ENCODE results near the gene SAMMSON.

The SAMMSON gene

GRCh38 chr3:69994919-69995318 lies 4.6 kb upstream of the SAMMSON start:
- no peak overlapping the region for H3K4me3 ChIP-seq
- no peaks in the 10 kb centered on the region for H3K36me3 ChIP-seq (replicated peaks)
- no peak for DNase-seq (ENCODE audit: low spot score in 2 of 2)
- in situ Hi-C loops (cut with MboI; ENCODE audit: low sequenced_read_pairs), result no loop called here
- H3K9me3 ChIP-seq, result no peaks in the 10 kb centered on the region
- peaks cover 21% of the 10 kb centered on the region for H3K4me1 ChIP-seq
- no peaks in the 10 kb centered on the region for H3K27me3 ChIP-seq (ENCODE audit: low read depth)

DNA sequence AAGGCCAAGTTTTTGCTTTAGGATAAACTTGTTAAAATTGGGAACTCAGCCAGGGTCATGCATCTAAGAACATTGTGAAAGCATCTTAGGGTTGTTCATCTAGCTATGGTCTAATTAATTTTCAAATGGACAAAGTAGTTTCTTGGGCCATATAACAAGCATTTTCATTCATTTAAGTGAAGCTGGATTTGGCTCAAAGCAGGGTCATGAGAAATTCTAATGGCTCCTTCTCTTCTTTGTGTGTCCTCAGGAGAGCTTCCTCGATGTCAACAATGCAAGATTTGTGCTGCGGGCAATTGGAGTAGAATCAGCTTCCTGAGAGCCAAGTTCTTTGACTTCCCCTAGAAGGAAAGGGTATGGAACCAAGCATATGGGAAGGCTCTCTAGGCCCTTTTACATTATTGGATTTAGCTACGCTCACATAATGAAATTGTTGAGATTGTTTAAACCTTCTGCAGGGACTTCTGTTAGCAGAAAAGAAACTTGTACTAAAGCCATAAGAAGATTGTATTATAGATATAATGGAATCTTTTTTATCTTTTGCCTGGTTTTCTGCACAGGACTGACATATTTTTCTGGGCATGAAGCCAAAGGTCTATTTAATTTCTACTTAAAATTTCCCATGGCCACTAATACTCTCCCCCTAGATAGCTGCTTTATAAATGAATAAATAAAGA lies 1.8 kb upstream of the SAMMSON start:
- peak; percentile 18 to 37 for DNase-seq (ENCODE audit: low spot score in 2 of 2)
- Histone ChIP-seq H3K36me3 (replicated peaks) (no peaks in the 10 kb centered on the region), H3K27me3 (ENCODE audit: low read depth) (no peaks in the 10 kb centered on the region), H3K4me3 (no peak overlapping the region), H3K9me3 (no peaks in the 10 kb centered on the region), H3K4me1 (peaks cover 27% of the 10 kb centered on the region)
- in situ Hi-C loops (cut with MboI; ENCODE audit: low sequenced_read_pairs), result no loop called here

DNA sequence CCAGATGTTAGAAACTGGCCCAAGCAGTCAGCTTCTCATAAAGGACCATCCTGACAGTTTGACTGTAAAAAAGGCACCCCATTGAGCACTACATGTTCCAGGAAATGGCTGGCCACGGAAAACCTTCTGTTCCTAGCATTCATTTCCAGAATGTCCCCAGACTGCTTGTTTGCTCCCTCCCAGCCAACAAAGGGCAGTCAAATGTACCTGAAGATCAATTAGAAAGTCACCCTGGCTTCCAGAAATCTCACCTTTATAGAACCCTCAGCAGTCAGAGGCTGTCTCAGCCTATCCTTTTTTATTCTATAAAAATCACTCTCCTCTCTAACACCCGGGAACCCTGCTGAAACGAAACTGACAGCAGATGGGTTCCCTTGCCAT lies 784 bp upstream of the SAMMSON start:
- no peak overlapping the region for H3K4me3 ChIP-seq
- peaks cover 25% of the 10 kb centered on the region for H3K4me1 ChIP-seq
- no peaks in the 10 kb centered on the region for H3K27me3 ChIP-seq (ENCODE audit: low read depth)
- no peaks in the 10 kb centered on the region for H3K36me3 ChIP-seq (replicated peaks)
- in situ Hi-C loops (cut with MboI; ENCODE audit: low sequenced_read_pairs), result no loop called here
- H3K9me3 ChIP-seq, result no peaks in the 10 kb centered on the region
- no peak for DNase-seq (ENCODE audit: low spot score in 2 of 2)

DNA sequence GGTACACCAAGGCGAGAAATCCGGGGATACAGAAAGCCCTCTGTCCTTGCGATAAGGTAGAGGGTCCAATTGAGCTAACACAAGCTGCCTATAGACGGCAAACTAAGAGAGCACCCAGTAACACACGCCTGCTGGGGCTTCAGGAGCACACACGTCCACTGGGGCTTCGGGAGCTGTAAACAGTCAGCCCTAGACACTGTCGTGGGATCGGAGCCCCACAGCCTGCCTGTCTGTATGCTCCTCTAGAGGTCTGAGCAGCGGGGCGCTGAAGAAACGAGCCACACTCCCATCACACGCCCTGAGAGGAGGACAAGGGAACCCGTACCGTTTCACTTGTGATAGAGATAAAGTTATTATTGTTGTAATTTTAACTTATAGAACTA lies 486 bp downstream of the SAMMSON start:
- Histone ChIP-seq H3K27me3 (ENCODE audit: low read depth) (no peaks in the 10 kb centered on the region), H3K36me3 (replicated peaks) (no peaks in the 10 kb centered on the region), H3K4me3 (no peak overlapping the region), H3K9me3 (no peaks in the 10 kb centered on the region), H3K4me1 (peaks cover 25% of the 10 kb centered on the region)
- in situ Hi-C loops (cut with MboI; ENCODE audit: low sequenced_read_pairs), result no loop called here
- no peak for DNase-seq (ENCODE audit: low spot score in 2 of 2)

DNA sequence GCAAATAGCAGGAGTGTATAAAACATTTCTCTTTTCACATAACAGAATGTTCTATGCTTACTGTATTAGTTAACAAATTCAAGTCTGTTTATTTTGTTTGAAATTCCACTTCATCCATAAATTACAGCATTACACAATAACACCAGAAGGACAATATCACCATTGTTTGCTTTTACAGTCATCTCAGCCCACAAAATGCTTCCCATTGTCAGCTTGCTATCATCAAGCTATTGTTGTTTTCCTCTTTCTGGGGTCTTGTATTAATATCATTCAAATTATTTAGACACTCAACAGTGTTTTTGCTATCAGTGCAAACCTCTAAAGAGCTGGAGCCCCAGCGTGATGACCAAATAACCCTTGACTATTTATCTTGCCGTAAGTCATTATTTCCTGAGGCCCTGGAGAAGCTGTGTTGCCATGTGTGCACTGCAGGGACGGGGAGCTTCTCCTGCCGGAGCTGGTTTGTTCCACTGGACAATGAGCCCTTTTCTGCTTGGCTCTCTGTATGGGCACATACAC lies 1.1 kb downstream of the SAMMSON start:
- H3K27me3 ChIP-seq (ENCODE audit: low read depth), result no peaks in the 10 kb centered on the region
- no peaks in the 10 kb centered on the region for H3K9me3 ChIP-seq
- in situ Hi-C loops (cut with MboI; ENCODE audit: low sequenced_read_pairs), result no loop called here
- H3K4me3 ChIP-seq, result no peak overlapping the region
- DNase-seq (ENCODE audit: low spot score in 2 of 2), result peak; percentile 19 to 34
- peaks cover 25% of the 10 kb centered on the region for H3K4me1 ChIP-seq
- no peaks in the 10 kb centered on the region for H3K36me3 ChIP-seq (replicated peaks)

DNA sequence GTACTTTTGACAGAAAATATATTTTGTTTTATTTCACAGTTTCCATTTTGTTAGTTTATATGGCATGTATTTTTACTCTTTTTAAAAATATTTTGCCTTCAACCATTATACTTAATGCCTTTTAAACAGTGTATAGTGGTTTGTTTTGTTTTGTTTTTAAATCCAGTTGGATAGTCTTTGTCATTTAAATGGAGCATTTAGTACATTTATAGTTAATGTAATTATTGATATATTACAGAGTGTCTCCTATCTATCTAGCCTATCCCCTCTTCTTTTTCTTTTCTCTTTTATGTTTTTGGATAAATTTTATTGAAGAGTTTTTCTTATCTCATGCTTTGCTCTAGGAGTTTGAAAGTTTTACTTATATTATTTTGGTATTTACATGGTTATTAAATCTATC lies 3.6 kb downstream of the SAMMSON start:
- H3K9me3 ChIP-seq, result no peaks in the 10 kb centered on the region
- H3K36me3 ChIP-seq (replicated peaks), result no peaks in the 10 kb centered on the region
- peaks cover 16% of the 10 kb centered on the region for H3K4me1 ChIP-seq
- in situ Hi-C loops (cut with MboI; ENCODE audit: low sequenced_read_pairs), result no loop called here
- no peak for DNase-seq (ENCODE audit: low spot score in 2 of 2)
- no peaks in the 10 kb centered on the region for H3K27me3 ChIP-seq (ENCODE audit: low read depth)
- H3K4me3 ChIP-seq, result no peak overlapping the region

DNA sequence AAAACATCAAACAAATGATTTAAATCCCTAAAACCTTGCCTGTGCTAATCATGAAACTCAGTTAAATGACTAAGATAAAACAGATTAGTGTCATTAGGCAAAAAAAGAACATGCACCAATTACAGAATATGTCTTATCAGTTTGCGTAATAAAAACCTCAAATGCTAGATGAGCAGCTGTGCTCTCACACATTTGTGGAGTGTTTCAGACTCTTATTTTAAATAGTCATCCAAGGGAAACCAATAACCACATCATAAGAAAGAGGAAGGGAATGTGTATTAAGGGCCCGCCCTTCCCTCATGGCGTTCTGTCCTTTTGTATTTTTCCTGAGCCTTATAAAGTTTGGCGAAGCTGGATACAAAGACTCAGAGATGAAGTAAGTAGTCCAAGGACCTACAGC lies 6.6 kb downstream of the SAMMSON start:
- no peaks in the 10 kb centered on the region; the same call in 1 of the 2 replicates for H3K4me1 ChIP-seq
- no peak for DNase-seq (ENCODE audit: low spot score in 2 of 2)
- no peaks in the 10 kb centered on the region for H3K36me3 ChIP-seq (replicated peaks)

DNA sequence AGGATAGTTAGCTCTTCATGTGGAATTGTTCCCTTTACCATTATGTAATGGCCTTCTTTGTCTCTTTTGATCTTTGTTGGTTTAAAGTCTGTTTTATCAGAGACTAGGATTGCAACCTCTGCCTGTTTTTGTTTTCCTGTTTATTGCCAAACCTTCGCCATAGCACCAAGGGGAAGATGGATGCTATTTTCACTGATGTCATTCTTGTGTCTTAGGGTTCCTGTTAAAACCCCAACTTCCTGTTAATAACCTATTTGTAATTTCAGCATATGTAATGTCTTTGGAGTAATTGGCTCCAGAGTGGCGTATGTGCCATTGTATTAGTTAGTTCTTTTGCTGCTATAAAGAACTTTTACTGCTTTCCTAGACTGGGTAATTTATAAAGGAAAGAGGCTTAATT lies 10.8 kb downstream of the SAMMSON start:
- no peak overlapping the region for H3K4me3 ChIP-seq
- H3K27me3 ChIP-seq (ENCODE audit: low read depth), result no peaks in the 10 kb centered on the region
- no peak for DNase-seq (ENCODE audit: low spot score in 2 of 2)
- no peaks in the 10 kb centered on the region for H3K9me3 ChIP-seq
- H3K36me3 ChIP-seq (replicated peaks), result no peaks in the 10 kb centered on the region
- H3K4me1 ChIP-seq, result no peaks in the 10 kb centered on the region
- in situ Hi-C loops (cut with MboI; ENCODE audit: low sequenced_read_pairs), result no loop called here

More for the DNA sequence above, 6.6 kb downstream of the SAMMSON start:
- no peaks in the 10 kb centered on the region for H3K27me3 ChIP-seq (ENCODE audit: low read depth)
- no peak overlapping the region for H3K4me3 ChIP-seq
- in situ Hi-C loops (cut with MboI; ENCODE audit: low sequenced_read_pairs), result no loop called here
- no peaks in the 10 kb centered on the region for H3K9me3 ChIP-seq

- H3K27me3 ChIP-seq (ENCODE audit: low read depth), result no peaks in the 10 kb centered on the region
Observed at GRCh38 chr3:70011582-70011981, 12.0 kb downstream of the SAMMSON start.

DNA sequence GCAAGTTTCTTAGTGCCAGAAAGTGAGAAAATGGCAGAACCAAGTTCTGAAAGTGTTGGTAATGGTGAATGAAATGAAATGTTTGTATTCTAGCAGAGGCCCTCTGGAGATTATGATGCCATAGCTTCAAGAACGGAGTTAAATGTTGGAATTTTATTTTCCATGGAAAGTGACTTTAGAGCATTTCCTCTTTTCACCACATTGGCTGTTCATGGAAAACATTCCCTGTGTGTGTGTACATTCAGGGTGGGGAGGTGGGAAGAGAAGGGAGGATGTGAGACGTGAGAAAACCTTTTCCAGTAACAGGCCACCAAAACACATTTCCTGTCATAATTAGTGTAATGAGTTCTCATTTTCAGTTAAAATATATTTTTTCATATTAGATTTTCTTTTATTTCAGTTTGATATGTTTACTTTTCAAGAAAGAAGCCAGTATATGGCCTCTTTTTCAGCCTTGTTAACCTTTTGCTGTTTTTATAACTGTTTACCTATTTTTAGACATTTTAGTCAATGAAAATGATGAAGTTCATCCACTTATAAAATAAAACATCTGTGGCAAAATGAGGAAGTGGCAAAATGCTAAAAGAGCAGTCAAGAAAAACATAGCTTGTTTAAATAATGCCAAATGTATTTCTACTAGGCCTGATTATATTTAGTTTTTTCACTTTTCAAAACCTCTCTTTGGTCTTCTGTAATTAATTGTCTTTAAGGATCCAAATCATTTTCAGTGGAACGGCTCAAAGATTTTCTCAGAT lies 21.6 kb downstream of the SAMMSON start:
- no peaks in the 10 kb centered on the region for H3K4me1 ChIP-seq
- no peaks in the 10 kb centered on the region for H3K9me3 ChIP-seq
- no peaks in the 10 kb centered on the region for H3K36me3 ChIP-seq (replicated peaks)
- in situ Hi-C loops (cut with MboI; ENCODE audit: low sequenced_read_pairs), result no loop called here
- H3K4me3 ChIP-seq, result no peak overlapping the region
- DNase-seq (ENCODE audit: low spot score in 2 of 2), result no peak
- no peaks in the 10 kb centered on the region for H3K27me3 ChIP-seq (ENCODE audit: low read depth)

More at GRCh38 chr3:70011582-70011981, 12.0 kb downstream of the SAMMSON start:
- in situ Hi-C loops (cut with MboI; ENCODE audit: low sequenced_read_pairs), result no loop called here
- H3K4me3 ChIP-seq, result no peak overlapping the region
- no peak for DNase-seq (ENCODE audit: low spot score in 2 of 2)
- no peaks in the 10 kb centered on the region for H3K9me3 ChIP-seq
- H3K4me1 ChIP-seq, result no peaks in the 10 kb centered on the region
- no peaks in the 10 kb centered on the region for H3K36me3 ChIP-seq (replicated peaks)

GRCh38 chr3:70028361-70028760 lies 28.8 kb downstream of the SAMMSON start:
- H3K36me3 ChIP-seq (replicated peaks), result no peaks in the 10 kb centered on the region
- in situ Hi-C loops (cut with MboI; ENCODE audit: low sequenced_read_pairs), result no loop called here
- no peaks in the 10 kb centered on the region for H3K9me3 ChIP-seq
- H3K4me3 ChIP-seq, result no peak overlapping the region
- H3K4me1 ChIP-seq, result no peaks in the 10 kb centered on the region
- no peak for DNase-seq (ENCODE audit: low spot score in 2 of 2)
- H3K27me3 ChIP-seq (ENCODE audit: low read depth), result no peaks in the 10 kb centered on the region

DNA sequence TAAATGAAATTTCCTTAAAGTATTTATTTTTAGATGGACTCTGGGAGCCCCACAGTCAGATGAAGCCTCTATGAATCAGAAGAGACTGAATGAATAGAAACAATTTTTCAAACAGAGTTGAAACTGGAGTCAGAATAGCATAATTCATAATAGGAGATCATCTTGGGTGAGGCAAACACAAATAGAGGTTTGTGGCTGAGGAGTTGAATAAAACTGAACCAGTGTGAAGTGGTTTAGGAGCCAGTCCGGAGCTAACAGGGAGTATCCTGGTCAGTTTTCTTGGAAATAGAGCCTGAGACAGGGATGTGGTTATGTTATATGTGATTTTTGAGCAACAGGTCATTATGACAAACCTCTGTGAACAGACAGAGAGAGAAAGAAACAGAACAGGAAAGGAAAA lies 39.2 kb downstream of the SAMMSON start:
- H3K36me3 ChIP-seq (replicated peaks), result no peaks in the 10 kb centered on the region
- H3K9me3 ChIP-seq, result 0 out of 2 replicates have a peak, but pooled peaks cover 3% of the 10 kb centered on the region
- H3K4me3 ChIP-seq, result no peak overlapping the region
- in situ Hi-C loops (cut with MboI; ENCODE audit: low sequenced_read_pairs), result no loop called here
- DNase-seq (ENCODE audit: low spot score in 2 of 2), result no peak
- H3K27me3 ChIP-seq (ENCODE audit: low read depth), result no peaks in the 10 kb centered on the region
- H3K4me1 ChIP-seq, result peaks cover 17% of the 10 kb centered on the region

GRCh38 chr3:70040386-70040785 lies 40.9 kb downstream of the SAMMSON start:
- H3K27me3 ChIP-seq (ENCODE audit: low read depth), result no peaks in the 10 kb centered on the region
- H3K36me3 ChIP-seq (replicated peaks), result no peaks in the 10 kb centered on the region
- H3K4me3 ChIP-seq, result no peak overlapping the region
- no peak for DNase-seq (ENCODE audit: low spot score in 2 of 2)
- H3K4me1 ChIP-seq, result peaks cover 22% of the 10 kb centered on the region
- in situ Hi-C loops (cut with MboI; ENCODE audit: low sequenced_read_pairs), result no loop called here
- 0 out of 2 replicates have a peak, but pooled peaks cover 3% of the 10 kb centered on the region for H3K9me3 ChIP-seq

- Histone ChIP-seq H3K4me1 (peaks cover 22% of the 10 kb centered on the region), H3K9me3 (0 out of 2 replicates have a peak, but pooled peaks cover 3% of the 10 kb centered on the region), H3K36me3 (replicated peaks) (no peaks in the 10 kb centered on the region), H3K27me3 (ENCODE audit: low read depth) (no peaks in the 10 kb centered on the region), H3K4me3 (no peak overlapping the region)
- in situ Hi-C loops (cut with MboI; ENCODE audit: low sequenced_read_pairs), result no loop called here
- DNase-seq (ENCODE audit: low spot score in 2 of 2), result no peak
Observed at GRCh38 chr3:70042641-70043040, 43.1 kb downstream of the SAMMSON start.
